Large intestine (tissue), 1 donor: ENCODE measurements around the gene MIOX. TPM values are rescaled to one million over a fixed set of nuclear protein-coding genes. Genes with fewer than 3 reads are reported as not detected.

ENCODE experiments used
- polyA plus RNA-seq: library from polyadenylated mRNA; unstranded; fragments of 120-200 nt; gene quantifications from one replicate; pipeline ENCODE4 v1.2.1, GENCODE V29; 2013

Gene MIOX
- polyA plus RNA-seq, 1 donor = 0.60 TPM

Other genes with a start within 250 kb of the MIOX start
- gene TUBGCP6, start 241.8 kb upstream of the MIOX start, polyA plus RNA-seq = 38.5 TPM
- gene HDAC10, start 235.6 kb upstream of the MIOX start, polyA plus RNA-seq = 55.5 TPM
- 7.6 TPM for gene MAPK12, start 225.2 kb upstream of the MIOX start, polyA plus RNA-seq
- gene MAPK11, start 216.5 kb upstream of the MIOX start, polyA plus RNA-seq = 5.1 TPM
- 65.0 TPM for gene PLXNB2, start 179.2 kb upstream of the MIOX start, polyA plus RNA-seq
- 7.1 TPM for gene DENND6B, start 159.8 kb upstream of the MIOX start, polyA plus RNA-seq
- gene PPP6R2, start 143.5 kb upstream of the MIOX start, polyA plus RNA-seq = 46.9 TPM
- gene SBF1, start 11.8 kb upstream of the MIOX start, polyA plus RNA-seq = 37.5 TPM
- 11.2 TPM for gene ADM2, start 5.3 kb upstream of the MIOX start, polyA plus RNA-seq
- gene LMF2, start 20.8 kb downstream of the MIOX start, polyA plus RNA-seq = 48.8 TPM
- 31.2 TPM for gene NCAPH2, start 21.4 kb downstream of the MIOX start, polyA plus RNA-seq
- 1.8 TPM for gene SCO2, start 38.7 kb downstream of the MIOX start, polyA plus RNA-seq
- gene TYMP, start 43.2 kb downstream of the MIOX start, polyA plus RNA-seq = 10.5 TPM
- gene KLHDC7B, start 59.0 kb downstream of the MIOX start, polyA plus RNA-seq = 0.18 TPM
- not detected for gene SYCE3, start 76.1 kb downstream of the MIOX start, polyA plus RNA-seq
- gene CPT1B, start 91.6 kb downstream of the MIOX start, polyA plus RNA-seq = 19.8 TPM
- gene CHKB, start 96.0 kb downstream of the MIOX start, polyA plus RNA-seq = 106 TPM
- 5.4 TPM for gene MAPK8IP2, start 113.9 kb downstream of the MIOX start, polyA plus RNA-seq
- gene ARSA, start 141.3 kb downstream of the MIOX start, polyA plus RNA-seq = 45.7 TPM
- gene SHANK3, start 186.0 kb downstream of the MIOX start, polyA plus RNA-seq = 16.7 TPM